Spleen (tissue), 7 donors: Measurements from ENCODE around the gene COX6A1.

Experiments
- POLR2A ChIP-seq, 3 donors: fragments of 450-650 bp; IDR thresholded peaks; one replicate each; pipeline ENCODE4 v1.5.1; 2017; ENCODE audit warnings: antibody characterized with exemption in 3 of 3, mild to moderate bottlenecking in 1 of 3
- POLR2AphosphoS5 ChIP-seq, 3 donors: sonication (generic); formaldehyde crosslinking; IDR thresholded peaks; one replicate each; pipeline ENCODE4 v1.5.1; 2017; ENCODE audit warnings: antibody characterized with exemption in 3 of 3
- TF ChIP-seq, protein P1 (sequence below), 11 experiments: fragments of 200-600 bp in 7 of 11; fragments of 450-650 bp in 4 of 11; sonication (generic) in 4 of 11; IDR thresholded peaks in 8 of 11; conservative IDR thresholded peaks in 3 of 11; 1 replicate in 7 of 11; 2 replicates in 4 of 11; pipeline versions ENCODE4 v1.4.0 to v1.8.0; 2016 to 2021; ENCODE audit warnings: antibody characterized with exemption in 11 of 11, inconsistent platforms in 4 of 11, mild to moderate bottlenecking in 1 of 11
- donor health status: DM: no; HTN: no; CAD: no; lungs with moderate emphysema.
- donor health status: DM: no; HTN: no; CAD: no.
- donor health status: DM: no; HTN: no; CAD: no.

DNA sequence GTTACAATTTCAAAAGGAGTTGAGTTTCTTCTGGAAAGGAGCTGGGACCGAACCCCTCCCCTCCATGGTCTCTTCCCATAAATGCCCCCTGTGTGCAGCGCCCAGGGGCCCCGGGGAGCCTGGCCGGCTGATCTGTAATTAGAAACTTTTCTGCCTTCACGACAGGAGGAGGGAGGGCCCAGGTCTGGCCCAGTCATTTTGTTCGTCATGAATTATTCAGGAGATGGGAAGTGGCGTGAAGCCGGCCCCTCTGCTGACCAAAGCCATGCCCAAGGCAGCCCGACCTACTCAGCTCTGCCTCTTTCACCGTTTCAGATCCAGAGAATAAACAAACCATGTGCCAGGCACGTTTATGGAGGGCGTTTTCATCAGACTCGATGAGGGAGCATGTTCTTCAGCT, 35.7 kb upstream of the COX6A1 start:
- TF ChIP-seq POLR2A (IDR thresholded peaks at IDR 0.05) (no peak), POLR2AphosphoS5 (IDR thresholded peaks at IDR 0.05) (no peak)
- TF ChIP-seq, protein P1, sequence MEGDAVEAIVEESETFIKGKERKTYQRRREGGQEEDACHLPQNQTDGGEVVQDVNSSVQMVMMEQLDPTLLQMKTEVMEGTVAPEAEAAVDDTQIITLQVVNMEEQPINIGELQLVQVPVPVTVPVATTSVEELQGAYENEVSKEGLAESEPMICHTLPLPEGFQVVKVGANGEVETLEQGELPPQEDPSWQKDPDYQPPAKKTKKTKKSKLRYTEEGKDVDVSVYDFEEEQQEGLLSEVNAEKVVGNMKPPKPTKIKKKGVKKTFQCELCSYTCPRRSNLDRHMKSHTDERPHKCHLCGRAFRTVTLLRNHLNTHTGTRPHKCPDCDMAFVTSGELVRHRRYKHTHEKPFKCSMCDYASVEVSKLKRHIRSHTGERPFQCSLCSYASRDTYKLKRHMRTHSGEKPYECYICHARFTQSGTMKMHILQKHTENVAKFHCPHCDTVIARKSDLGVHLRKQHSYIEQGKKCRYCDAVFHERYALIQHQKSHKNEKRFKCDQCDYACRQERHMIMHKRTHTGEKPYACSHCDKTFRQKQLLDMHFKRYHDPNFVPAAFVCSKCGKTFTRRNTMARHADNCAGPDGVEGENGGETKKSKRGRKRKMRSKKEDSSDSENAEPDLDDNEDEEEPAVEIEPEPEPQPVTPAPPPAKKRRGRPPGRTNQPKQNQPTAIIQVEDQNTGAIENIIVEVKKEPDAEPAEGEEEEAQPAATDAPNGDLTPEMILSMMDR (IDR thresholded peaks at IDR 0.05 in 8 of 11, conservative IDR thresholded peaks at IDR 0.05 in 3 of 11), result no peak
